NK-92 (cell line): Measurements from ENCODE around the gene ADCY5.

Experiments
- DNase-seq: peaks from one replicate; lab custom pipeline; 2025; ENCODE audit not compliant: unreplicated experiment; lab: John Stamatoyannopoulos, UW

ADCY5 gene

DNA sequence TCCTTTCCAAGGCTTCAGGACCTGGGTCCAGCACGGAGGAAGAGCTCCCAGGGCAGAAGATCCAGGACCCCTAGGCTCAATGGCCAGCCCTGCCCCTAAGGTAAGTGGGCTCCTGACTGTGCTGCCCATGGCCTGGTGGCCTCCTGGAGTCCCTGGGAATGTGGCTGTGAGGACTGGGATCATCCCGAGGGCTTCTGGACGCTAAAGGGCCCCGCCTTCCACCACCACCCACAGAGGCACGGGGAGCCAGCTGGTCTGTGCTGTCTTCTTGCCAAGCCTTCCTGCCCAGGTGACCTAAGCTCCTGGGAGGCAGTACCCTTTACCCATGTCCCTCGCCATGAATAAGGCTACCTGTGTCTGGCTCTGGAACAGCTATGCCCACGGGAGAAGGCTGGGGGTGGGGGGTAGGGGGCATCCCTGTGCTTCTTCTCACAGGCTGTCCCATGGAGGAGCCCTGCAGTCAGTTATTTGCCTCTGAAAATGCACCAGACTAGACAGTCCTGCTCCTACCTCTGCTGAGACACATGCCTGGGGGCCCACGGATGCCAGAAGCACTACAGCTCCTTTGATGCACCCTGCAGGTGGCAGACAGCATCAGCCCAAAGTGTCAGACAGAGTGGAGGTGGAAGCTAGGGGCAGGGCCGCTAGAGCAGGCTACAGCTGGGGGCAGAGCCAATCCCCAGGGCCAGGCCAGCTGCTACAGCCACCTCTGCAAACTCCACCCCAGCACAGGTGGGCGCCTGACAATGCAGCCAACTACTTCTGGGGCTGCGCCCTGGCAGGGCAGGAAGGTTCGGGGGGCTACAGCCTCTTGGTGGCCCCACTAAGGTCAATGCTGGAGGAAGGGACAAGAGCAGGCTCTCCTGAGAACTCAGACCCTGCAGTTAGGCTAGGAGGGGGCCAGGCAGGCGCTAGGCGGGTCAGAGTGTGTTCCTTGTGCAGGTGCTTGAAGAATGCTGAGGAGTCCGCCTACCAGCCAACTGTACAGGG, 156.3 kb downstream of the ADCY5 start:
- DNase-seq = no peak

DNA sequence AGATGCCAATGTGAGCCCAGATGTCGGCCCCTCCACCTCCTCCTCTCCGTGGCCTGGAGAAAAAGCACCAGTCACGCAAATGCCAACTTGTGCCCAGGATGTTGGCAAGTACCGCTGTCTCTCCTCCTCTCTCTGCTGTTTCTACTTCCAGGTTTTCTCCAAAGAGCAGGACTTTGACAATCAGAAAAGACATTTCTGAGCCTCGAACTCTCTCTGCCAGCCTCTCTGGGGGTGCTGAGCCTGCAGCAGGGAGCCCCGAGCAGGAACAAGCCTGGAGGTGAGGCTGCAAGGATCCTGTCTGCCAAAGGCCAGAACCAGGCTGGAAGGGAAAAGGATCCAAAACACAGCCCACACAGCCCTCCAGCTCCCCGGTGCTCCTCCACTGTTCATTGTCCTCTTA, 157.5 kb downstream of the ADCY5 start:
- DNase-seq = no peak

DNA sequence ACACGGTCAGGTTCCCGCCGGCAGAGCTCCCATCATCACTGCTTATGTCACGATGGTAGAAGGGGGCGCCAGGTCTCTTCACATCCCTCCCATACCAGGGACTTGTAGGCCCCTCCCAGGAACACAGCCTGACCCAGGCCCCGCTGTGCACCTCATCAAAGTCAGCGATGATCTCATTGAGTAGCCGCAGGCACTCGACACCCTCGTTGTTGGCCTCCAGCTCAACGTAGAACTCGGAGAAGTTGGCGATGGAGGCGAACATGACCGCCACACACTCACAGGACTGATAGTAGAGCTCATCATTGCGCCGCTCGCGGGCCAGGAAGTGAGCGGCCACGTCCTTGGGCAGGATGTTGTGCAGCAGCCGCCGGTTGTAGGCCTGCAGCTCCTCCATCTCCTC, 157.9 kb downstream of the ADCY5 start:
- no peak for DNase-seq

DNA sequence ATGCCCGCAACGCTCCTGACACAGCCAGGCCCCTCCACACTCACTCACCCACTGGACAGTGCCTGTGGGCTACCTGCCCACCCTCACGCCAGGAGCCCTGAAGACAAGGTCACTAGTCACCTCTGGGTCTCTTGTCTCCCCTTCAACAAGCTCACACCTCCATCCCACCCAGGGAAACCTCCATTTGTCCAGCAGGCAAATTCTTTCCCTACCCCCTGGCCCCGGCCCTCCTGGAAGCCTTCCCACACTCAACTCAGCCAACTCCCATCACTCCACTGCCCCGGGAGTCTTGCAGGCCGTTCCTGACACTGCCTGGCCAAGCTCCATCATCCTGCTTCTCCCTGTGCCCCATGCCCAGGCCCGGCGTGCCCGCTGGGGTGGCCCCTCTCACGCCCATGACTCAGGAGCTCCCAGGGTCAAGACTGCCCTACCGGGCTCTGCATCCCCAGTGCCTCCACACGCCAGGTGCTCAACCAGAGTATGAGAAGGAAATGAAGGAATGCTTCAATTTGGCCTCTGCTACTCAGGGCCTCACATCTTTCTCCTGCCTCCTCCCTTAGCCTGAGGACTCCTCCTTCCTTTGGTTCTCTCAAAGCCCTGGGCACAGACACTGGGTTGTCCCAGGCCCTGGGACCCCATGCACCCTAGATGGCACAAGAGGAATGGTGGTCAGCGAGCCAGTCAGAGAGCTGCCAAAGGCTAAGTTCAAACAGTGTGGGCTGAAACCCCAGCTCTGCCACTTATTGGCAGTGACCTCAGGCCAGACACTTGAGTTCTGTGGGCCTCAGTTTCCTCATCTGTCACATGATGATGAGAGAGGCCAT, 158.6 kb downstream of the ADCY5 start:
- DNase-seq = no peak

DNA sequence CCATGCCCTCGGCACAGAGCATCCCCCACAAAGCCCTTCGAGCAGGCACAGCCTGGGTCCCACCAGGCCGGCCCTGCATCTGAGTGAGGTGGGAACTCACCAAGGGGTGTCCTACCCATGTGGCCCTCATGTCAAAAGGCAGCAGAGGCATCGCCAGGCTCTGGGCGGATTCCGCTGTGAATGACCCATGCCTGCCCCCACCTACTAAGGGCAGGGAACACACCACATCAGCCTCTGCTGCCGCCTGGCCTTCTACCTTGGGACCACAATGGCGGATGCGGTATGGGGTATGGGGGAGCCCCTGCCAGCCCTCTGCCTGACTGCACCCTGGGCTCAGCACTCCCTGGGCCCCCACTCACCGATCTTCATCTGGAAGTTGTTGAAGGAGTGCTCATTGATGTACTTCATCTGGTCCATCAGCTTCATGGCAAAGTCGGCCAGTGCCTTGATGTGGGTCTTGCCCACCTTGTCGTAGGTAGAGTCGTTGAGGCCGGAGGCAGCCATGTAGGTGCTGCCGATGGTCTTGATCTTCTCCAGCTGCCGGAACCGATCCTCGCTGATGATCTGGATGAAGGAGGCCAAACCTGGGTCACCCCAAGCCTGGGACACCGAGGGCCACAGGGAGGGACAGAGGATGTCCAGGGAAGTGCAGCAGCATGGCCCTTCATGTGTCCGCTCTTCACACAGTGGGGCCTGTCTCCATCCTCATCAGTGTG, 159.3 kb downstream of the ADCY5 start:
- DNase-seq = no peak

DNA sequence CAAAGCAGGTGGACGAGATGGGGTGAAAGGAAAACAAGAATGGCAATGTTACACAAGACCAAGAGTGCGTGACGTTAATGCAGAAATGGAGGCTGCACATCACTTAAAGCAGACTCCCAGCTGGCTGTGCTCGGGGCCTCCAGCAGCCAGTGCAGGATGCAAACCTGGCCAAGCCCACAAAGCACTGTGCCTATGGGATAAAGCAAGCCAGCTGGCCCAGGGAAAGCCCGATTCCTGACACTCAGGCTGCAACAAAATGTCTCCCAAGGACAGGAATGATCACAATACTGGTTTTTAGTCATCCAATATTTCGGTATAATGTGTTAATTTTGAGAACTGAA, 161.0 kb downstream of the ADCY5 start:
- no peak for DNase-seq

DNA sequence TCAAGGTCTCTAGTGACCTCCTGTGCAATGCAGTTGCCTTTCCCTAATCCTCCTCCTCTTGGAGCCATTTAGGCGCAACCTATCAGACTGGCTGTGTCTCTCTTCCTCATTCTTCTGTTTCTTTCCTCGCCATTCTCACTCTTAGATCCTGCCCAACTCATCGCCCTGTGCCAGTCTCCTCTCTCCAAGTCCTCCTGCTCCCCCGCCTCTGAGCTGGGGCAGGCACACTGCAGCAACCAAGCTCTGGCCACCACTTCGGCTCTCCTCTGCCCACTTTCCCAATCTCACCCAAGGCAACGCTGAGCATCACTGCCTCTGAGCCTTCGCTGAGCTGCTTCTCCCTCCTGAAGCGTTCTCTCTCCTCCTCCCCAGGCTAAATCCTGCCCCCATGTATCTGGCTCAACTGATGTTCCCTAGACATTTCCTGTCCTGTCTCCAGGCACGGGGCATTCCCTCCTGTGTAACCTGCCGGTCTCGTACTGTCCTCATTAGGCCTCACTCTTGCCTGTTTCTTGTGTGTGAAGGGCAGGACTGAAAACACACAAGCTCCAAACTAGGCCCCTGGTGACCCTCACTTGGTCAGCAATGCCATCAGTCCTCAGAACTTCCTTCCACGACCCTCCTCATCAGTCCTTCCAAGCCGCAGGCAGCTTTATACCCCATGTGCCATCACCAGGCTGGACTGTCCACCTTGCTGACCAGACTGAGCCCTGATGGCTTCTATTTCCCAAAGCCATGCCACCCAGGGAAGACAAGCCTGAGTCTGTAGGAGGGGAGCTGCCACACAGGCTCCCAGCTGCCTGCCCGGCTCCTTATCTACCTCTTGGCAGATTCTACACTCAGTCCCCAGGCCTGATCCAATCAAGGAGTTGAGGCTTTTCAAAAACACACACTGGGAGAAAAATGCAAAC, 161.6 kb downstream of the ADCY5 start:
- DNase-seq = no peak

DNA sequence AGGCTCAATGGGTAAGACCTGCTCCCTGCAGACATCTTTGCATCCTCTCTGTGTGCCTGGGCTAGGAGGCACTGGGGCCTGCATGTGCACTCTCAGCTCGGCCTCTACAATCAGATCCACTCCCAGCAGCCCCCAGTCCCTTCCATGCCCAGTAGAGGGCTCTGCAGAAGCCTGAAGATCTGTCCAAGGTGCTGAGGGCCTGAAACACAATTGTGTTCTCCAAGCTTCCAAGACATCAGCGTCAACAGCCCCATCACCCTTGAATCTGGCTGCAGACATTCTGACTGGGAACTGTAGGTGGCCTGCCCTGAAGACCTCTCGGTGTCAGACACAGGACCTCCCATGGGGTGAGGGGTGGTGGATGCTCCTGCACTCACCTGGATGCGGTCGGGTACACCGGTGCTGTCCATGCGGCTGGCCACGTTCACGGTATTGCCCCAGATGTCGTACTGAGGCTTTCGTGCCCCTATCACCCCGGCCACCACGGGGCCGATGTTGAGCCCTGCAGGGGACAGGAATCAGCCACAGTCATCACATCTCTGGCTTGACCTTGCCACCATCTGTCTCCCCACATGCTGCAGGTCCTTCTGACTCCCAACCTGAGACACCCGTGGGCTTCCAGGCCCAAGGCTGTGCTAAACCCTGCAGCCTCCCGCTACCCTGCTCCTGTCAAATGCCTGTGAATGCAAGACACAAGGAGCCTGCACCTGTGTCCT, 162.4 kb downstream of the ADCY5 start:
- DNase-seq = no peak

DNA sequence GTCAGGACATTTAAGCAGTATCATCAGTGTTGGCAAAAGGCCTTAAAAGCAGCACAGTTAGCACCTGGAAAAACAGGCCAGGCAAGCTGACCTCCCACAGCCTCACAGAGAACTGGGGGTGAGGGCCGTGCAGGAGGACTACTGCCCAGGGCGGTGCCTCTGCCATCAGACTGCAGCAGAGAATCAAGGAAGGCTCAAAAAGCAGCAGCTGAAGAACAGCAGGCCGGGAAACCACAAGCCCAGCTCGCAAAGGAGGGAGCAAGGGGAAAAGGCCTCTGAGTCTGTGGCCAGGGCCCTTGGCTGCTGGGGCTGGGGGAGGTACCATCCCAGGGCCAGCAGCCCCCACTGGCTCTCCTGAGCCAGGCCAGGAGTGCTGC, 163.0 kb downstream of the ADCY5 start:
- no peak for DNase-seq

DNA sequence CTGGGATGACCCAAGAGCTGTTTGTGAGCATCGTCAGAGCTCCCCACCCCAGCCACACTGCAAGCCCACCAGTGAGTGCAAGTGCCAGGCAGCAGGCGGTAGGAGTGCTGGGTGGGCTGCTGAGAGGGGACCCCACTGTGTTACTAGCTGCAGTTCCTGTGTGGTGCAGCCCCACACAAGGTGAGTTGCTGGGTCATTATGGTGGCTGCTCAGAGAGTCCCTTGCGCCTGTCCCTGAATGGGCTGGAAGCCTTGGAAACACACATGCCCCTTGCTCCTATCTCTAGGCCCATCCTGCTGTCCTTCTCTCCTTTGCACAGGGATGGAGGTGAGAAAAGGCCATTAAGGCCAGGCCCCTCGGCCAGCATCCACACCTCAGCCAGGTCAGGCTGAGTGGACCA, 163.4 kb downstream of the ADCY5 start:
- DNase-seq = no peak

DNA sequence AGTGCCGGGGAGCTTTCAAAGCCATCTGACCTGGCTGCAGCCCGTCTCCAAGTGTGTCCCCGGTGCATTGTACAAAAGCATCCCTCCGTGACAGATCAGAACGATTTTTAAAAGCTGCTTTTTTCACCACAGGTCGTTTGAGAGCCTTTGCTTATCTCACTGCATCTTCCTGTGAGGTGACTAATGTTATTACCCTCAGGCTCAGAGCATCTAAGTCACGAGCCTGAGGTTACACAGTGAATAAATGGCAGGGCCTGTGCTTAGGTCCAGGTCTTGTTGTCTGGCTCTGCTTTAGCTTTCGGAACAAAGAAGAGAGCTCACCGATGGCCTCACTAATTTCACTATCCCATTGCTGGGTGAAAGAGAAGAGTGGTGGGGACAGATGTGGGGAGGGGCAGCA, 163.8 kb downstream of the ADCY5 start:
- DNase-seq = no peak

DNA sequence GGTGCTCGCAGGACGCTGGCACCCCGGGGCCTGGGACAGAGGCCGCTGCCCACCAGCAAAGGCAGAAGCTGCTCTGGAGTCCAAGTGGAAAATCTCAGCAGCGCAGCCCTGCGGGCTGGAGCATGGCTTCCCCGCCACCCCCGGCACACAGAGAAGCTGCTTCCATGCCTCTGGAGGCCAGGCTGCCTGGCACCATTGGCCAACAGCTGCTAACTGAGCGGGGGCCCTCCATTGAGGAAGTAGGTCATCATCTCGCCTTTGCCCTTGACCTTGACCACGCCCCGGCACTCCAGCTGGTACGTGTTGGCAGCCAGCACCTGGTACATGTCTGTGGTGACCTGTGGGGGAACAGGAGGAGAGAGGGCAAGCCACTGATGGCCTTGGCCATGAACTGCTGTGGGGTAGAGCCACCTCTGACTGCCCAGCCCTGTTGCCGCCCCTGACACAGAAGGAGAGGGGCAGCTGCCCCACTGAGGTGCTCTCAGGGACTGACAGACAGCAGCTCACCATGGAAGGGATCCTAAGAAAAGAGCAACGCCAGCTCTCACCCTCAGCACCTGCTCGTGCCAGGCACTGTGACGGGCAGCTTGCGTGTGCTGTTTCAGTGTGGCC, 164.4 kb downstream of the ADCY5 start:
- no peak for DNase-seq

DNA sequence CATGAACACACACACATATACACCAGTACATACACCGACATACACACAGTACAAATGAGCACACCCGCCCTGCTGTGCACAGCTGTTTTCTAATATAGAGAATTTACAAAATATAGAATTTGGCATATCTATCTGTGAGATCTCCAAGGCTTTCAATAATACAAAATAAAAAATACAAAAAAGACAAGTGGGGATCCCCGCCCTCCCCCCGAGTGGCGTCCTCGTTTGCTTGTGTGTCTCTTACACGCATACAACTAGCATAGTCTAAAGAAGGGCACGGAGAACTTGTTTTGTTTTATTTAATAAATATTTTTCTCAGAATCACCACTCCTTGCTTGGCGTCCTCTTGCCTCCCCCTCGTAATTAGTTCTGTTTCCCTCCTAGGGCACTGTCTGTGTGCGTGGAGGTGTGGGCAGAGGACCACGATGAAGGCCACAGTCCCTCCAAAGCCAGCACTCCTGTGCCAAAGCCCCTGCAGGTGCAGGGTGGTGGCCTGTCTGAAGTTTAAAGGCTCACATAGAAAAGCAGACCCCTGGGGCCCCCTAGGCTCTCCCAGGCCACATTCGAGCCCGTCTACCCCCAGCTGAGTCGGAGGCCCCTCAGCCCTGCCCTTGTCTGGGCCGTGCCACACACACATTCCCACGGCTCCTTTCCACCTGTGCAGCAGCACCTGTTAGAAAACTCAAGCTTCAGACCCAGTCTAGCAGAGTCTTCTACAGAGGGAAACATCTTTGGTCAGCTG, 165.1 kb downstream of the ADCY5 start:
- DNase-seq = no peak

DNA sequence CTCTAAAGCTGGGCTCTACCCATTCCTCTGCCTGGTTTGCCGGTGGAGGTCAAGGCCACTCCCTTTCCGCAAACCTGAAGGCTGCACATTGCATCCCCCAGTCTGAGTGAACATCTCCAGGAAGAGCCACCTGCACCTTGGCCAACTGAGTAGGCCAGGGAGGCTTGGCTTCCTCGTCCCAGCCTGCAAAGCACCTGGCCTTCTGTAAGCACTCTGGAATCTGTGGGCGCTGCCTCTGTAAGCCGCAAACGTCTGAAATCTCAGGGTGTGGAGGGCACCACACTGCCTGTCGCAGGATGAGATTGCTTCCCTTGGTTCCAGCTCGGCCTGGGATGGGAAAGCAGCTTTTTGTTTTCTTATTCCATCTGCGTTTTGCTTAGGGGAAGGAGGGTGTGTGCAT, 165.8 kb downstream of the ADCY5 start:
- no peak for DNase-seq

DNA sequence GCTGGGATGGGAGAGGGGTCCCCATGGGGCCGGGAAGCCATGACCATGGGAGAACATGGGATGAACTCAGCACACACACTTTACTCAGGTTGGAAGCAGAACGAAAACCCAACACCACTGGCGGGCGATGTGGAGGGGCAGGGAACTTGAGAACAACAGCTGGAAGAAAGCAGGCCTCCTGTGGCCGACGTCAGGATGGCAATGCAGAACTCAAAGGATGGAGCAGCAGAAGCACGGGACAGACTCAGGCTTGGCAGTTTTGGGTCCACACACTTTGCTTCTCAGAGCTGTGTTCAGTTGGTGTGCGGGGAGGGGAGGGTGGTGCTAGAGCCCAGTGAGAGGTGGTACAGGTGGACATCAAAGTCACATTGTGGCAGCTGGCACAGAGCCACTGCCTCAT, 166.4 kb downstream of the ADCY5 start:
- DNase-seq = no peak

DNA sequence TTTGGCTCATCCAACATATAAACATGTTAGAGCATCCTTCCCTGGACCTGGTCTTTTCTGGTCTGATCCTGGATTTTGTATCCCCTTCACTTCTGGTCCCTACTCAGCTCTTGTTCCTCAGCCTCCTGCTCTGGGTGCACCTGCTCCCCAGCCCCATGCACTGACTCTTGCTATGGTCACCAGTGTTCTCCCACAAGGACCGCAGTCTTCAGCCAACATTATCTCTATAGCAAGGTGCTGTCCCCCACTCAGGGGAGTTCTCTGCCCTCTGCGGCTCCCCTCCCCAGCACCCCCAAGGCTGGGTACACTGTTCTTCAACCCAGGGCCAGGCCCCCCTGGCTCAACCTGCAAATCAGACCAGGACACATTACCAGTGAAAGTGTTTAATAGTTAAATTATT, 167.0 kb downstream of the ADCY5 start:
- no peak for DNase-seq

DNA sequence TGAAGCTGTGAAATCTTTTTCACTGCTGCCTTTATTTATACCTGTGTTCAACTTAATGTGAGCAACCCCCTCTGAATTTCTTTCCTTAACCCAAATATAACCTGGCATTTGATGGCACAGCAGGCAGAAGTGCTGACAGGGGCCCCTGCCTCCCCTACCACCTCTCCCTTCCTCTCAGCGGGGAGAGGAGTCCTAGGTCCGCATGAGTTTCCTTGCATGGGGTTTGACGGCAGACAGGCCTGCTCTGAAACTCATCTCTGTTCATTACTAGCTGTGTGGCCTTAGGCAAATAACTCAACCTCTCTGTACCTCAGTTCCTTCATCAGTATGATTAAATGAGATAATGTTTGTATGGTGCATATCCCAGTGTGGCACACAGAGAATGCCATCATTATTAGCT, 167.5 kb downstream of the ADCY5 start:
- DNase-seq = no peak

DNA sequence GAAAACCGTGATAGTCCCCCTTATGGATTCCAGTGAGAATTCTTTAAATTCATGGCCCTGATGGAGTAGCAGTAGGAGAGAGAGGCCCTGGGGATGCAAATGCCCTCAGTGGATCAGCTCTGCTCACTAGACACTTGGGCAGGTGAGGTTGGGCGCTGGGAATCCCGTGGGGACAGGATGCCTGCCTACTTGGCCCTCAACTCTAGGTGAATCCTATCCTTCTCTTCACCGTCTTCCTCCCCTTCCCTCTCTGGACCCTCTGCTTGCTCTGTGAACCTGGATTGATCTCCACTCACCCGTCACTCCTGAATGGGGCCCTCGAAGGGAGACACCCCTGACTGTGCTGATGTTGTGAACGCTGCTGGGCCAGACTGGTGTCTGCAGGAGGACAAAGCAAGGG, 169.8 kb downstream of the ADCY5 start:
- DNase-seq = no peak

DNA sequence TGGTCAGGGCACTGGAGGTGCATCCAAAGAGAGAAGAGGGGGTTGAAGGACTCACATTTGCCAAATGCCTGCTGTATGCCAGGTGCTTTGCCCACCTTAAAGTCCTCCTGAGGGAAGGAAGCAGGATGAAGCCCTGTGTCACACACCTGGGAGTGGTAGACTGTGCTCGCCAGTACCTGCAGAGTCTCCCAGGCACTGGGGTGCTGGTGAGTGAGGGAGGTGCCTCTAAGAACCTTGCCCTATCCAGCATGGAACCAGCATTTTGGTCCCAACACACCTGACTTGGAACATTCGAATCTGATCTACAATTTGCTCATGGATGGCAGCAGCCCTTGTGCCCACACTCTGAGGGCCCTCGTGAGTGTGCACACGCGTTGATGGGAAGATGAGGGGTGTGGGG, 170.4 kb downstream of the ADCY5 start:
- DNase-seq = no peak
